Measurements from ENCODE around the gene TM4SF18.

Gene TM4SF18

DNA sequence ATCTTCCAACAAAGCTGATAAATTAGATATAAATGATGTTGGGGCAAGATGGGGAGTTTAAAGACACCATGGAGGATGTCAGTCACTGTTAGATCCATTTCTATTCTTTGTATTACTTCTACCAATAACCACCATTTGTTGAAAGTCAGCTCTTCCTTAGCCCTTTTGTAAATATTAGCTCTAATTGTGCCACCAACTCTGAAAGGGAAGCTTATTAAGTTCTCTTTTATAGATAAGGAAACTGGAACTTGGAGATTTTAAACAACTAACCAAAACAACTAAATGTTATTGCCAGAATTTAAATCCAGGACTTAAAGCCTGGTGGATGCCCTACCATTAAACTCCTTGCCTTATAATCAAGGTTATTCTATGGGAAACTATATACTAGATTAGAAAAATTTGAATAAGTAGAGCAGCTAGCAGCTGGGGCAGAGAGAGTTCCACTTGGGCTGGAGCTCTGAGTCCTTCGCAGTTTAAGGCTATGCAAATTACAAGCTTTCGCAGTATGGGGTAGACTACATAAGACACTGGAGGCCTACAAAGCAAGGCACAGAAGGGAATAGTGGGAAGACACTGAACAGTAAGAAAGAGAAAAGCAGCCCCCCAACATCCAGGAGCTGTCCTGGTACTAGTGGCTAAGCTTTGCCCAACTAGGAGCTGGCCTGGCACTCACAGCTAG is 52.6 kb downstream of the TM4SF18 start:
- DNase-seq, result no peak

DNA sequence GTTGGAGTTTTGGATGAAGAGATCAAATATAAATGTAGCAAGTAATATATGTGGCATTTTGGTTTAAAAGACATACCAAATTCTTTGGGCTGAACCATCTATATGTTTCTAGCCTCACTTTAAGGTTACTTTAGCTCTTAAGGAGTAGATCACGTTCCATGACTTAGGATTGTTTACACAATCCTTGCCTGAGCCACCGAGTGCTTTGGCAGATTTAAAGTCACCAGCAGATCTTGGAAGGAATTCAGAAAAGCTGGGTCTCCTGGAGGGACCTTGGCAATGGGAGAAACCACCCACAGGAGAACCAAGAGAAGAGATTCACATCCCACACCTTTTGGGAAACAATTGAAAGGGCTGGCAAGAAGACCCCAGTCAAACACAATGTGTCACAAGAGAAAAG is 54.5 kb downstream of the TM4SF18 start:
- no peak for DNase-seq

DNA sequence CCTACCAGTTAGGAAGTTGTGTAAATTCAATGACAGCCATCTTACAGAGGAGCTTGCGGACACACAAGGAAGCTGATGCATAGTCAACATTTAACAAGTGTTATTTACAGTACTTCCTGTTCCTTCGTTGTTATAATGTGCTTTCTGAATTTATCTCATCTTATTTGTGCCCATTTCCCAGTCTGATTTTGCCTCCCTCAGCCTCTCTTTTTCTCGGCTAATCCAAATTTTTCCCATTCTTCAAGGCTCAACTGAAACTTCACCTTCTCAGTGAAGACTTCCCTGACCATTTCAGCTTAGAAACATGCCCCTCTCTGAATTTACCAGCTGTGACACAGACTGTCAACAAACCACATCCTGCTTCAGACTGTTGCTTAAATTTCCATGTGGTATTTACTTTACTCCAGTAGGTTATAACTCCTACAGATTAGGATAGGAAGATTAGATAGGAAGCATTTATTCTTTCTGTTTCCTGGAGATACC is 56.1 kb downstream of the TM4SF18 start:
- DNase-seq, result no peak

DNA sequence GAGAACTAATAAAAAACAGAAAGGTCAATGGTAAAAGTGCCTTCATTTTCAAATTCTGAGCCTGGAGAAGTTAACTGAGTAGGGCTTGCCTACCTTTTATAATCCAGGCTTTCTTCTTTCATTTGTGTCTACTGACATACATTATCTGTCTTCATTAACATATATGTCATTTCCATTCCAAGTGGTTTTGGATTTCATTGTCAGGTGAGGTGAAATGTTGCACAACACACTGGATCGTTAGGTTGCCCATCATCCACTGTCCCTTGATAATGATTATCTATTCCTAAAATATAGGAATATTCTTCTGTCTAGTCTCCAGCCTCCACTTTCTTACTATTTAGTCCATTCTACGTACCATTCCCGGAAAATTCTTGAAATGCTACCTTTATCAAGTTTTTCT is 56.8 kb downstream of the TM4SF18 start:
- DNase-seq, result no peak

DNA sequence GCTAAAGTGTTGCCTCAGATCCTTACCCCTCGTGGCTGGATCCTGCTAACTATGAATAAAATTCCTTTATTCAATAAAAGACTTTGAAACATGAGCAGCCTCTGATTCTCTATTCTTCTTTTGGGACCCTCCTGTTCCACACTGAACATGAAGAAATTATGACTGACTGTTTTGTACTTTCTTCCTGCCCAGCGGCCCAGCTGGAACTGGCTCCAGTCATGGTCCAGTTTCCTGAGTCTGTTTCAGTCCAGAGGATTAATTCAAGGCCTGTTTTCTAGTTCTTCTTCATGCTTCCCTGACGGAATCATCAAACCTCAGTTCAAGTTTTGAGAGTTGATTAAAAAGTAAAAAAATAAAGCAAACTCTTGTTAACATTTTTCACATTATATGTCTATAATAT is 59.2 kb downstream of the TM4SF18 start:
- no peak for DNase-seq

DNA sequence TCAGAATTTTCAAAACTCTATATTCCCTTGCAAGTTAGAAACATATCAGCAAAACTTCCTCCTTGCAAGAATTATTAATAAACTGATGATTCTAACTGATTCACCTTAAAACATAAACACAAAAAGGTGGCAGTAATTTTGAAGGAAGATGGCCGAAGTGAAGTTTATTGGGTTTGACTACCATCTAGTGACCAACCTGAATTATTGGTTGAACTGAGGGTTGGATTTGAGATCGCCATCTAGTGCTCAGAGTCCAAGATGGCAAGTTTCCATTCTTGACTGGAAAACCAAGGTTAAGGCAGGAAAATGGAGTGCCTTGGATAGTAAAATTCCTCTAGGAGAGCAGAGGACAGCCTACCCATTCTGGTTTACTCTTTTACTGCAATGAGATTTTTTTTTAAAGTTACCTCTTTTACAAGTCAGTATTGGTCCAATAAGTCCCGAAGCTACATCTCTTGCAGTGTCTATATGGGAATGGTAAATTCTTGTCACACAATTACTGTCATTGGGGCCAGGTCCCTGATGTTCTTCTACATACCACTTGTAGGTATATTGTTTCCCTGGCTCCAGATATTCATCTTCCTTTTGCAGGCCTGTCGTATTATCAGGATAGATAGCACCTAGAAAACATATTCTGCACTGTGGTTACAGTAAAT is 60.2 kb downstream of the TM4SF18 start:
- DNase-seq, result peak; percentile 14

DNA sequence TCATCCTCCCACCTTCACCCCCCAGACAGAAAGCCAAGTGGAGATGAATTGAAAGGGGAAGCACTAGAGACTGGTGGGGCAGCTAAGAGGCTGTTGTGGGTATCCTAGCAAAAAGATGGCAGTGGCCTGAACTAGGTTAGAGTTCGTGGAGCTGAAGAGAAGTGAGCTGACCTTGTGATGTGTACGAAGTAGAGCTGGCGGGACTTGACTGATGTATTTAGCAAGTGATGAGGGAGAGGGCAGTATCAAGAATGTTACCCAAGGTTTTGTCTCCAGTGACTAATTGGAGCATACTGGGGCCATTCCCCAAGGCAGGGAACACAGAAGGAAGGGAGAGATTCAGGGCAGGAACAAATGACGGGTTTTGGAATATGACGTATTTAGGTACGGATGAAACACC is 61.8 kb downstream of the TM4SF18 start:
- DNase-seq, result no peak

DNA sequence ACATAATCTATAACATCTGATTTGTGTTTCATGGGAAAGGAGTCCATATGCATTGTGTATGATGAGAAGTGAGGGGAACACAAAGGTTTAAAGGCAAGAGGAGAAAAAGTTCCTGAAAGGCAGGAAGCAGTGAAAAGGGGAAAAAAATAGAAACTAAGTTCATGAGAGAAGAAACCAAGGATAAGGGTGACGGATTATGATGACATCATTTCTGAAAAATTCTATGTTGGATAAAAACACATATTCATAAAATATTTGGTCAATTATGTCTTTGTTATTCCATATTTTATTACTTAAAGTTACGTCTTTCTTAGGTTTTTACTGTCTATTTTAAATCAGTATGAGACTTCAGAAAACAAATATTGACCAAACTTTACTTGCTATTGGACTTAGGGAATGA is 63.3 kb downstream of the TM4SF18 start:
- no peak for DNase-seq

DNA sequence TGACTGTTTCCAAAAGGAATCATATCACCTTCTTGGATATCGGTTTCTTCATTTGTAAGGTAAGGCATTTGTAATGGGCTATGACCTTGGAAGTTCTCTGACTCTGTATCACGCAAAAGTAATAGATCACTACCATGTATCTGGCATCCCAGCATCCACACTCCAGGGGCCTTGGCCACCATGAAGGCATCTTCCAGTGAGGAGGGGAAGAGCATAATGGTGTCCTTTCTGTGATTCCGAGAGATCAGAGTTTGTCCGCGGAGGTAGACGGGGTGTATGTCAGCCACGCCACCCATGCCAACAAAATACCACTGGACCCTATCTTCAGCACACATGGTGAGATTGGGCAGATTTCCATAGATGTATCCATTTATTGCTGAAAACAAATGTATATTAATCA is 63.7 kb downstream of the TM4SF18 start:
- DNase-seq, result no peak

All from stimulated activated CD4-positive, alpha-beta T cell treated with anti-CD3 and anti-CD28 coated beads, Interleukin-15, amount 100 ng/mL, for 24 hours (primary cell).